Mesenchymal stem cell (in vitro differentiated cells and primary cell): Measurements from ENCODE around the gene GNA14.
A peak's percentile ranks its signal among the peaks of the same experiment; 100 is the strongest.

Source experiments
- DNase-seq: peaks from one replicate; pipeline ENCODE4 v3.0.0-alpha.2; 2013
- H2AFZ ChIP-seq: one replicate; pipeline ENCODE4 v1.6.1; 2013; ENCODE audit warnings: low read depth, mild to moderate bottlenecking, control low read depth, inconsistent platforms, low read length, moderate library complexity
- H2AK5ac ChIP-seq: 2 replicates; pipeline ENCODE4 v1.6.1; 2013; ENCODE audit warnings: low read length, moderate library complexity, mild to moderate bottlenecking, inconsistent platforms; ENCODE audit not compliant: severe bottlenecking
- H2BK120ac ChIP-seq: one replicate; pipeline ENCODE4 v1.6.1; 2013; ENCODE audit warnings: low read depth, mild to moderate bottlenecking, inconsistent platforms, low read length, moderate library complexity
- H2BK12ac ChIP-seq, 2 experiments: one replicate each; pipeline ENCODE4 v1.6.1; 2013; ENCODE audit warnings: inconsistent platforms in 2 of 2, low read length in 2 of 2, mild to moderate bottlenecking in 2 of 2, moderate library complexity in 2 of 2, control low read depth in 1 of 2
- H2BK15ac ChIP-seq: one replicate; pipeline ENCODE4 v1.6.1; 2013; ENCODE audit warnings: mild to moderate bottlenecking, low read depth, inconsistent platforms; ENCODE audit not compliant: poor library complexity, severe bottlenecking
- H2BK5ac ChIP-seq: 2 replicates; pipeline ENCODE4 v1.6.1; 2013; ENCODE audit warnings: low read depth, mild to moderate bottlenecking, low read length, control low read depth, inconsistent platforms; ENCODE audit not compliant: poor library complexity, severe bottlenecking
- H3K14ac ChIP-seq, 2 experiments: one replicate each; pipeline ENCODE4 v1.6.1; 2013; ENCODE audit warnings: inconsistent platforms in 2 of 2, low read length in 2 of 2, control low read depth in 1 of 2, mild to moderate bottlenecking in 1 of 2, moderate library complexity in 1 of 2
- H3K18ac ChIP-seq, 2 experiments: one replicate each; pipeline ENCODE4 v1.6.1; 2013; ENCODE audit warnings: inconsistent platforms in 2 of 2, low read length in 2 of 2, control low read depth in 1 of 2, low read depth in 1 of 2, mild to moderate bottlenecking in 1 of 2
- H3K23ac ChIP-seq, 2 experiments: one replicate each; pipeline ENCODE4 v1.6.1; 2013; ENCODE audit warnings: inconsistent platforms in 2 of 2, low read length in 2 of 2, mild to moderate bottlenecking in 2 of 2, moderate library complexity in 2 of 2, control low read depth in 1 of 2
- H3K27ac ChIP-seq: 2 replicates; pipeline ENCODE4 v1.5.1; 2013; ENCODE audit warnings: mild to moderate bottlenecking, moderate library complexity, low read length, control low read depth, inconsistent platforms; ENCODE audit not compliant: poor library complexity, severe bottlenecking
- H3K27me3 ChIP-seq, 2 experiments: 2 replicates each; pipeline versions ENCODE4 v1.6.1 to v1.7.0; 2013; ENCODE audit warnings: low read length in 2 of 2, mild to moderate bottlenecking in 2 of 2, moderate library complexity in 2 of 2, control low read depth in 1 of 2, inconsistent platforms in 1 of 2; ENCODE audit not compliant: control insufficient read depth in 1 of 2, insufficient read depth in 1 of 2
- H3K36me3 ChIP-seq, 2 experiments: 2 replicates each; pipeline versions ENCODE4 v1.6.1 to v1.7.0; 2013; ENCODE audit warnings: low read length in 2 of 2, control low read depth in 1 of 2, inconsistent platforms in 1 of 2, low read depth in 1 of 2, mild to moderate bottlenecking in 1 of 2; ENCODE audit not compliant: insufficient read depth in 2 of 2, control insufficient read depth in 1 of 2
- H3K4ac ChIP-seq, 2 experiments: one replicate each; pipeline ENCODE4 v1.6.1; 2013; ENCODE audit warnings: inconsistent platforms in 2 of 2, low read length in 2 of 2, mild to moderate bottlenecking in 2 of 2, moderate library complexity in 2 of 2, control low read depth in 1 of 2, low read depth in 1 of 2
- H3K4me1 ChIP-seq: 2 replicates; pipeline ENCODE4 v1.6.1; 2013; ENCODE audit warnings: low read depth, low read length, control low read depth; ENCODE audit not compliant: control insufficient read depth, insufficient read depth
- H3K4me2 ChIP-seq: 2 replicates; pipeline ENCODE4 v1.6.1; 2013; ENCODE audit warnings: low read length, mild to moderate bottlenecking, inconsistent platforms; ENCODE audit not compliant: poor library complexity, severe bottlenecking
- H3K4me3 ChIP-seq, 2 experiments: 2 replicates each; pipeline versions ENCODE4 v1.5.1 to v1.7.0; 2013; ENCODE audit warnings: low read length in 2 of 2, mild to moderate bottlenecking in 2 of 2, control low read depth in 1 of 2, low read depth in 1 of 2; ENCODE audit not compliant: insufficient read depth in 1 of 2
- H3K79me1 ChIP-seq: replicated peaks from 2 replicates; pipeline ENCODE4 v1.6.1; 2013; ENCODE audit warnings: mild to moderate bottlenecking, control low read depth, low read length, inconsistent platforms; ENCODE audit not compliant: poor library complexity, severe bottlenecking
- H3K9ac ChIP-seq: 2 replicates; pipeline ENCODE4 v1.7.0; 2013; ENCODE audit warnings: mild to moderate bottlenecking, low read length, moderate library complexity
- H3K9me3 ChIP-seq: 2 replicates; pipeline ENCODE4 v1.7.0; 2013; ENCODE audit warnings: mild to moderate bottlenecking, low read length; ENCODE audit not compliant: control insufficient read depth
- H4K8ac ChIP-seq: one replicate; pipeline ENCODE4 v1.6.1; 2013; ENCODE audit warnings: inconsistent platforms, mild to moderate bottlenecking, low read length, moderate library complexity
- H4K91ac ChIP-seq: one replicate; pipeline ENCODE4 v1.6.1; 2013; ENCODE audit warnings: mild to moderate bottlenecking, low read length, inconsistent platforms
- WGBS: methylation state at CpG from one replicate; pipeline ENCODE4 v1.1.7; 2013; ENCODE audit warnings: mixed read lengths; 5-methylcytosine and 5-hydroxymethylcytosine counted together

The GNA14 gene

GRCh38 chr9:77456829-77457437 is 191.2 kb downstream of the GNA14 start:
- peak; percentile 90 for DNase-seq
- Histone ChIP-seq H2AK5ac (no peak overlapping the region), H3K9me3 (no peaks in the 10 kb centered on the region), H2BK5ac (no peak overlapping the region), H3K4me3 (no peak overlapping the region), H2BK15ac (no peak overlapping the region), H3K27me3 (no peaks in the 10 kb centered on the region), H3K36me3 (no peaks in the 10 kb centered on the region), H3K4me2 (no peak overlapping the region), H2BK120ac (no peak overlapping the region), H2AFZ (no peak overlapping the region), H3K23ac (no peak overlapping the region), H3K9ac (no peak overlapping the region), H3K4ac (no peak overlapping the region), H4K91ac (no peak overlapping the region), H3K14ac (no peak overlapping the region), H4K8ac (no peak overlapping the region), H3K4me1 (peaks cover 2% of the 10 kb centered on the region), H3K79me1 (no peaks in the 10 kb centered on the region), H3K27ac (no peak overlapping the region), H3K18ac (no peak overlapping the region), H2BK12ac (no peak overlapping the region)
- 3% methylated on average over 6 of the region's 10 CpGs for WGBS

DNA sequence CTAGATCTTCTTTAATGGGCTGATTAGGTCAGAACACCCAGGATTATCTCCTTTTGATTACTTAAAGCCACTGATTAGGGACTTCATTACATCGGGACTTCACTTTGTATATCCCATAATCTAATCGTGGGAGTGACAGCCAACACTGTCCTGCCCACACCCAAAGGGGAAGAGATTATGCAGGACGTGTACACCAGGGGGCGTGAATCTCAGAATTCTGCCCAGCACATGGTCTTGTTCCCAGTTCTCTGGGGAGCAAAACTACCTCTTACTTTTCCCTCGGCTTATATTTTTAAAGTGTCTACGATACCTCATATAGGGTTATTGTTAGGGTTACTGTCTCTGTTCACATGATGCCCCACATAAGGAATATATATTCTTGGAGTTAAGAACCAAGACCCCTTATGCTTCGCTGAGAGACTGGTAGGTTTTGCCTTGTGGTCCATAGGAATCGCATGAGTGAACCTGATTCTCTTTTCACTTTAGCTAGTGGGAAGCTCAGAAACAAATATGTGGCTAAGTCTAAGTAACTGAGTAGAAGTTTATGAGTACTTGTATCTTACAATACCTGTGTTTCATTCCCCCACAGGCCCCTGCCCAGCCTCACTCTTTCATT is 192.7 kb downstream of the GNA14 start:
- H2BK5ac ChIP-seq, result no peak overlapping the region

GRCh38 chr9:77454663-77455062 is 193.5 kb downstream of the GNA14 start:
- H4K8ac ChIP-seq, result no peak overlapping the region
- no peak for DNase-seq
- H3K4me3 ChIP-seq, result no peak overlapping the region
- H2AK5ac ChIP-seq, result no peak overlapping the region
- H3K27me3 ChIP-seq, result no peaks in the 10 kb centered on the region
- H3K4me2 ChIP-seq, result no peak overlapping the region
- no peak overlapping the region for H3K23ac ChIP-seq
- WGBS, result 96% methylated on average over 3 of the region's 3 CpGs
- no peak overlapping the region for H2BK12ac ChIP-seq
- H3K27ac ChIP-seq, result no peak overlapping the region
- no peak overlapping the region for H4K91ac ChIP-seq
- no peaks in the 10 kb centered on the region for H3K79me1 ChIP-seq
- H3K9me3 ChIP-seq, result no peaks in the 10 kb centered on the region
- H3K9ac ChIP-seq, result no peak overlapping the region
- H2BK5ac ChIP-seq, result no peak overlapping the region
- no peak overlapping the region for H2BK120ac ChIP-seq
- H3K4ac ChIP-seq, result no peak overlapping the region
- no peak overlapping the region for H2AFZ ChIP-seq
- no peak overlapping the region for H3K18ac ChIP-seq
- H3K14ac ChIP-seq, result no peak overlapping the region
- H2BK15ac ChIP-seq, result no peak overlapping the region
- no peaks in the 10 kb centered on the region for H3K36me3 ChIP-seq
- peaks cover 5% of the 10 kb centered on the region for H3K4me1 ChIP-seq

More for the DNA sequence above, 192.7 kb downstream of the GNA14 start:
- Histone ChIP-seq H3K18ac (no peak overlapping the region), H3K36me3 (no peaks in the 10 kb centered on the region), H3K4me1 (peaks cover 2% of the 10 kb centered on the region), H3K4ac (no peak overlapping the region), H2BK12ac (no peak overlapping the region), H4K91ac (no peak overlapping the region), H2BK15ac (no peak overlapping the region), H3K23ac (no peak overlapping the region), H3K27ac (no peak overlapping the region), H3K27me3 (no peaks in the 10 kb centered on the region), H2AK5ac (no peak overlapping the region), H3K4me3 (no peak overlapping the region), H3K9me3 (no peaks in the 10 kb centered on the region), H2BK120ac (no peak overlapping the region), H2AFZ (no peak overlapping the region), H3K79me1 (no peaks in the 10 kb centered on the region), H3K14ac (no peak overlapping the region), H3K9ac (no peak overlapping the region), H4K8ac (no peak overlapping the region), H3K4me2 (no peak overlapping the region)
- DNase-seq, result peak; percentile 43
- WGBS, result 69% methylated on average over 5 of the region's 8 CpGs

- Histone ChIP-seq H3K4ac (no peak overlapping the region), H4K8ac (no peak overlapping the region), H2AK5ac (no peak overlapping the region), H2BK5ac (no peak overlapping the region), H2BK12ac (no peak overlapping the region), H3K9me3 (no peaks in the 10 kb centered on the region), H3K4me2 (no peak overlapping the region), H3K18ac (no peak overlapping the region), H3K27me3 (no peaks in the 10 kb centered on the region), H3K4me3 (no peak overlapping the region), H2AFZ (no peak overlapping the region), H2BK15ac (peak overlapping the region; percentile 4), H3K14ac (no peak overlapping the region), H3K9ac (no peak overlapping the region), H2BK120ac (no peak overlapping the region), H3K23ac (no peak overlapping the region), H3K79me1 (no peaks in the 10 kb centered on the region), H3K4me1 (peaks cover 5% of the 10 kb centered on the region), H4K91ac (no peak overlapping the region), H3K27ac (no peak overlapping the region), H3K36me3 (no peaks in the 10 kb centered on the region)
- 90% methylated on average over 14 of the region's 14 CpGs for WGBS
- DNase-seq, result no peak
Observed at GRCh38 chr9:77453825-77454647, 194.1 kb downstream of the GNA14 start.
